KG1 (cell line): ENCODE results near the gene HAGHL.

Experiments
- DNase-seq: peaks from one replicate; lab custom pipeline; 2025; lab: John Stamatoyannopoulos, UW

The HAGHL gene

GRCh38 chr16:708019-708418, 18.9 kb upstream of the HAGHL start:
- DNase-seq, result no peak

DNA sequence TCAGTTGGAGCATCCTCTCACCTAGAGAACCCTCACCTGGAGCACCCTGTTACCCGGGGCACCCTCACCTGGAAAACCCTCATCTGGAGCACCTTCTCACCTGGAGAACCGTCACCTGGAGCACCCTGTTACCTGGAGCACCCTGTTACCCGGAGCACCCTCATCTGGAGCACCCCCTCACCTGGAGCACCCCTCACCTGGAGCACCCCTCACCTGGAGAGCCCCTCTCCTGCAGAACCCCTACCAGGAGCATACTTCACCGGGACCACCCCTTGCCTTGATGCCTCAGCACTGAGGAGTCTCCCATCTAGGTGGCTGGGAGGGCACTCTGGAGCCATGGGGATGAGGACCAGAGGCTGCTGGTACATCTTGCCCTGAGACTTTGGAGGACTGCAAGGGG, 17.9 kb upstream of the HAGHL start:
- no peak for DNase-seq

- DNase-seq, result no peak
Measured at GRCh38 chr16:709566-710499, 17.1 kb upstream of the HAGHL start.

GRCh38 chr16:710500-711075, 16.3 kb upstream of the HAGHL start:
- DNase-seq, result no peak

DNA sequence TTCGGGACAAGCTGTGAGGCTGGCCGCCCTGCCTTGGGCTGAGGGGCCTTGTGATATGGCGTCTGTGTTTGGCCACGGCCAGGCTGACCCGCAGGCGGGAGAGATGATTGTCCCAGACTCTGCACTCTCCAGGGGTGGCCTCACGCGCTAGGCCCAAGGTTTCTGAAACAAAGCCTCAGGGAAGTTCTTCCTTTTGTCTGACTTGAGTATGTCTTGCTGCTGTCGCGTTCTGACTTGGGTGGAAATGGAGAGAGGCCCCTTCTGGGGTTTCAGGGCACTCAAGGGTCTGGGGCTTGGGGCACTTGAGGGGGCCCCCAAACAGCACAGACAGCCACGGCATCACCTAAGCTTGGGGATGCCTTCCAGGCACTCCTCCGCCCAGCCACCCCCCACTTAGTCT, 15.8 kb upstream of the HAGHL start:
- DNase-seq, result no peak

- peak; percentile 25 for DNase-seq
Measured at GRCh38 chr16:711548-712320, 15.2 kb upstream of the HAGHL start.

DNA sequence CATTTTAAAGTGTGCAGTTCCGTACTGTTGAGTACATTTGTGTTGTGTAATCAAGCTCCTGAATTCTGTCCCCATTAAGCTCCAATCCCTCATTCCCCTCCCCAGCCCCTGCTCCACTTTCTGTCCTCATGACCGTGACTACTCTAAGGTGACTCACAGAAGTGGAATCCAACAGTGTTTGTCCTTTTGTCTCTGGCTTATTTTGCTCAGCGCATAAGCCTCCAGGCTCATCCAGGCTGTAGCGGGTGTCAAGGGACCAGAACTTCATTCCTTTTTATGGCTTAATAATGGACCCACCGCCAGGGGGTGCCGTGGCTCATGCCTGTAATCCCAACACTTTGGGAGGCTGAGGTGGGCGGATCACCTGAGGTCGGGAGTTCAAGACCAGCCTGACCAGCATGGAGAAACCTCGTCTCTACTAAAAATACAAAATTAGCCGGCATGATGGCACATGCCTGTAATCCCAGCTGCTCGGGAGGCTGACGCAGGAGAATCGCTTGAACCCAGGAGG, 14.1 kb upstream of the HAGHL start:
- DNase-seq, result peak; percentile 46

- DNase-seq, result no peak
Measured at GRCh38 chr16:714079-714478, 12.8 kb upstream of the HAGHL start.

- peak; percentile 66 for DNase-seq
Measured at GRCh38 chr16:714558-715476, 12.1 kb upstream of the HAGHL start, which contains the start of gene METRN. Gene METRN, plus strand, starts transcription at chr16:715118. Its CDS starts 172 bp downstream, at chr16:715290.

DNA sequence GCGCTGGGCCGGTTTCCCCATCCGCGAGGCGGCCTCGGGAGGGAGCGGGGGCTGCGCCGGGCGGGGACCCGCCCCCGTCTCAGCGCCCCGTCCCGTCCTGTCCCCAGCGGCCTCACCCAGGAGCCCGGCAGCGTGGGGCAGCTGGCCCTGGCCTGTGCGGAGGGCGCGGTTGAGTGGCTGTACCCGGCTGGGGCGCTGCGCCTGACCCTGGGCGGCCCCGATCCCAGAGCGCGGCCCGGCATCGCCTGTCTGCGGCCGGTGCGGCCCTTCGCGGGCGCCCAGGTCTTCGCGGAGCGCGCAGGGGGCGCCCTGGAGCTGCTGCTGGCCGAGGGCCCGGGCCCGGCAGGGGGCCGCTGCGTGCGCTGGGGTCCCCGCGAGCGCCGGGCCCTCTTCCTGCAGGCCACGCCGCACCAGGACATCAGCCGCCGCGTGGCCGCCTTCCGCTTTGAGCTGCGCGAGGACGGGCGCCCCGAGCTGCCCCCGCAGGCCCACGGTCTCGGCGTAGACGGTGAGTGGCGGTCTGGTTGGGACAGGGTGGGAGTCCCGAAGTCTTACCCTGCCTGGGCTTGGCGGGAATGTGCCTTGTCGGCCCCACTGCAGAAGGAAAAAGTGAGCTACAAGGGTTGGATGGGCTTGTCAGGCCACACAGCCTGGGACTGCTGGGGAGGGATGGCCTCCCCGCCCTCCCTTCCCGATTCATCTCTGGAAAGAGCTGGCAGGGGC, 11.3 kb upstream of the HAGHL start:
- no peak for DNase-seq

- no peak for DNase-seq
Measured at GRCh38 chr16:716200-716568, 10.7 kb upstream of the HAGHL start.

DNA sequence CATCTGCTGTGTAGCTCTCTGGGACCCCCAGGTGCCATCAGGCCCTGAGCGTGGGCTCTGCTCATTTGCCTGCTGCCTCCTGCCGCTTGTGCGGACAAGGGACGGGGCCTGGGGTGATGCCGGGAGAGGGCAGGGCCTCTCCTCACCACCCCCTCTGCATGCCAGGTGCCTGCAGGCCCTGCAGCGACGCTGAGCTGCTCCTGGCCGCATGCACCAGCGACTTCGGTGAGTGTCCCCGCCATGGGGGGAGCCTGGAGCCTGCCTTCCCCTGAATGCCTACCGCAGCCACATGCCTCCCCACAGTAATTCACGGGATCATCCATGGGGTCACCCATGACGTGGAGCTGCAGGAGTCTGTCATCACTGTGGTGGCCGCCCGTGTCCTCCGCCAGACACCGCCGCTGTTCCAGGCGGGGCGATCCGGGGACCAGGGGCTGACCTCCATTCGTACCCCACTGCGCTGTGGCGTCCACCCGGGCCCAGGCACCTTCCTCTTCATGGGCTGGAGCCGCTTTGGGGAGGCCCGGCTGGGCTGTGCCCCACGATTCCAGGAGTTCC, 10.1 kb upstream of the HAGHL start:
- DNase-seq, result no peak

DNA sequence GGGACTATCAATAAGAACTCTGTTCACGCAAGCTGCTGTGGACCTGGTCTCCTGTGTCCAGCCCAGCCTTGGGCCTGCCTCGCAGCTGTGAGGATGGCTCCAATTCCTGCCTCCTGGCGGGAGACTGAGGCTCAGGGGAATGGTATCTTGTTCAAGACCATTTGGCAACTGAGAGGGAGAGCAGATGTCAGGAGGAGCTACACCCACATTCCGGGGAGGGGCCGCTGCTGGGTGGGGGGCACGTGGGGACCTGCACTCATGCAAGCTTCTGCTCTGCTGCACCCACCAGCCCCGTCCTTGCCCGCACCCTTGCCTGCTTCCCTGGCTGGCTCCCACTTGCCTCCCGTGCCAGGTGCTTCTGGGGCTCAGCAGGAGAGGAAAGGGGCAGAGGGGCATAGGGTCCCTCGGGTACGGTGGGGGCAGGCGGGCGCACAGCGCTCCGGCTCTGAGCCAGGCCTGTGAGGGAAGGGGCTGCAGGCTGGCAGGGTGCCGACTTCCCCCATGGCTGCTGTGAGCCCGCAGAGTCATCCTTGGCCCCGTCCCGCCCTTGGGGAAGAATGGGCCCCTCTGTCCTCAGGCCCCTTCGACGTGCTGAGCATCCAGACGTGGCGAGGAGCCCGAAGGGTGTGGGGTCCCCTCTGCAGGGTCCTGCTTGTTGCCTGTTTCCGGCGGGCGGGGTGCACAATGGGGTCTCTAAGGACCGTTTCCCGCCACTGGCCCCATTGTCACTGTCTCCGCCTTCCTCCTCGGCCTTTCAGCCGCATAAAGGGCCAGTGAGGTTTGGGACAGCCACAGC, 9.3 kb upstream of the HAGHL start:
- DNase-seq, result no peak

- DNase-seq, result no peak
Measured at GRCh38 chr16:718389-718788, 8.5 kb upstream of the HAGHL start.

GRCh38 chr16:718922-719321, 8.0 kb upstream of the HAGHL start:
- DNase-seq, result no peak

- no peak for DNase-seq
Measured at GRCh38 chr16:719815-720446, 7.0 kb upstream of the HAGHL start.

GRCh38 chr16:720447-720989, 6.4 kb upstream of the HAGHL start:
- DNase-seq, result no peak

DNA sequence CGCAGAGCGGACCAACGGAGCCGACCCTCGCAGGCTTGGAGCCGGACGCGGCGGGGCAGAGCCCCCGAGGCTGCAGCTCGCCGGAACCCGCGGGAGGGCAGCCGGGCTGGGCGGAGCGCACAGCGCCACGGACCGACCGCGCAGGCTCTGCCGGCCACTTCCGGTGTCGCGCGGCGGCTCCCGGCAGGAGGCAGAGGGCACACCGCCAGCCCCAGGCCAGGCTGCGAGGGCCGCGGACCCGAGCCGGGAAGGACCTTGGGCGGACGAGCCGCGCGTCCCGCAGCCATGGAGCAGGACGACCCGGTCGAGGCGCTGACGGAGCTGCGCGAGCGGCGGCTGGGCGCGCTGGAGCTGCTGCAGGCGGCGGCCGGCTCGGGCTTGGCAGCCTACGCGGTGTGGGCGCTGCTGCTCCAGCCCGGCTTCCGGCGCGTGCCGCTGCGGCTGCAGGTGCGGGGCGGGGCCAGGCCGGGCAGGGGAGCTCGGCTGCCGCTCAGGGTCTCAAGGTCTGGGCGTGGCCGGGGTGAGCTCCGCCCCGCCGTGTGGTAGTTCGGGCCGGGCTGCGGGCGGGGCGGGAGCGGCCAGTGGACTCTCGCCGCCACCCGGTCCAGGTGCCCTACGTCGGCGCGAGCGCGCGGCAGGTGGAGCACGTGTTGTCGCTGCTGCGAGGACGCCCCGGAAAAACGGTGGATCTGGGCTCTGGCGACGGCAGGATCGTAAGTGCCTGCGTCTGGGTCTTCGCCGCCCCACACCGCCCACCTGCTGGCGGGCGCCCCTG, 5.7 kb upstream of the HAGHL start, which contains the start of gene ANTKMT:
Gene ANTKMT, plus strand, starts transcription at position 157 of the 775 bp plus-strand sequence. Its CDS starts 129 bp downstream, at position 286.
- DNase-seq, result peak; percentile 44
